Retinal pigment epithelial cell (primary cell): ENCODE data around the gene SPPL3.

Experiments
- DNase-seq: peaks from one replicate; pipeline ENCODE4 v3.0.0-alpha.2; 2010; ENCODE audit warnings: low read depth
- H3K4me3 ChIP-seq: 2 replicates; pipeline ENCODE4 v1.5.1; 2011; ENCODE audit warnings: mild to moderate bottlenecking, low read length, control low read depth, moderate library complexity
- TF ChIP-seq, protein P1 (sequence below): conservative IDR thresholded peaks from 2 replicates; pipeline ENCODE4 v1.5.1; 2011; ENCODE audit warnings: low read depth, low read length, control low read depth, inconsistent platforms

The SPPL3 gene

DNA sequence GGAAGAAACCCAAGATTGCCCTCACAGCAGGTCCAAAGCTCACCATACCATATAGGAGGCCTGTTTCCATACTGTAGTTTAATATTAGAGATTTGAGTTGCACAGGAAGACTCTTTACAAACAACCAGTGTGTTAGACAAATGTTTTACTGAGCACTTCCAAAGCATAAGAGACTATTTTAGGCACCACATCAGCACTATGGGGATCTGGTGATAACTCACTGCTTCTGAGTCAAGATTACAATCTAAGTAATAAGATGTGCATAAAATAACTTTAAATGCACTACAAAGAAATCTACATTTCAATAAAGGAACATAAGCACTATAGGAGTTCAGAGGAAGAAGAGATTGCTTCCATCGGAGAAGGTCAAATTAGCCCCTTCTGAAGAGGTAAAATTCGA is 71.4 kb downstream of the SPPL3 start:
- no peak for DNase-seq
- TF ChIP-seq, protein P1, sequence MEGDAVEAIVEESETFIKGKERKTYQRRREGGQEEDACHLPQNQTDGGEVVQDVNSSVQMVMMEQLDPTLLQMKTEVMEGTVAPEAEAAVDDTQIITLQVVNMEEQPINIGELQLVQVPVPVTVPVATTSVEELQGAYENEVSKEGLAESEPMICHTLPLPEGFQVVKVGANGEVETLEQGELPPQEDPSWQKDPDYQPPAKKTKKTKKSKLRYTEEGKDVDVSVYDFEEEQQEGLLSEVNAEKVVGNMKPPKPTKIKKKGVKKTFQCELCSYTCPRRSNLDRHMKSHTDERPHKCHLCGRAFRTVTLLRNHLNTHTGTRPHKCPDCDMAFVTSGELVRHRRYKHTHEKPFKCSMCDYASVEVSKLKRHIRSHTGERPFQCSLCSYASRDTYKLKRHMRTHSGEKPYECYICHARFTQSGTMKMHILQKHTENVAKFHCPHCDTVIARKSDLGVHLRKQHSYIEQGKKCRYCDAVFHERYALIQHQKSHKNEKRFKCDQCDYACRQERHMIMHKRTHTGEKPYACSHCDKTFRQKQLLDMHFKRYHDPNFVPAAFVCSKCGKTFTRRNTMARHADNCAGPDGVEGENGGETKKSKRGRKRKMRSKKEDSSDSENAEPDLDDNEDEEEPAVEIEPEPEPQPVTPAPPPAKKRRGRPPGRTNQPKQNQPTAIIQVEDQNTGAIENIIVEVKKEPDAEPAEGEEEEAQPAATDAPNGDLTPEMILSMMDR, result no peak

DNA sequence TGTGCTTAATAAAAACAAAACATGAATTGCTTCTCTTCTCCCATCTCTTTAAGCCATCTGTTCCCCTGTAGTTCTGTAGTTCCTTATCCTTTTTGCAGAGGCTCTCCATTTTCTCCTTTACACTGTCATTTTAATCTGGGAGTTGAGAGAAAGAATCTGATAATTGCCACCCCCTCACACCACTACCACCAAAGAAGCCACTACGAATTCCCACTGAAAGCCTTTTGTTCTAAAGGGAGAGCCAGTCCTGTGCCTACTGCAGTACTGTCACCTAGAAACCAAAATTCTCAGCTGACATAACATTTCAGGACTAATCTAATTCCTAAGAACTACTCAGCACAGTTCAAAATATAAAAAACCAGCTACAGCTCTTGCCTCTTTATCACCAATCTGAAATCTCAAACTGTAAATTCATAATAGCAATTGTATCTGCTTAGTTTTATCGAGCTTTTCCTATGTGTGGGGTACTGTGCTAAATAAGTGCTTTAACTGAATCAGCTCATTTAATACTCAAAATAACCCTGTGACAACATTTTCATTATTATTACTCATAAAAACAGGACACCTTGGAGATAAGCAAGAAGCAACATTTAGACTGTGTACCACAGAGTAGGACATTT is 72.4 kb downstream of the SPPL3 start:
- DNase-seq, result no peak
- H3K4me3 ChIP-seq, result no peak overlapping the region
- TF ChIP-seq, protein P1, result no peak

More for the DNA sequence above, 71.4 kb downstream of the SPPL3 start:
- H3K4me3 ChIP-seq, result no peak overlapping the region

GRCh38 chr12:120830966-120831365 is 73.2 kb downstream of the SPPL3 start:
- DNase-seq, result no peak

GRCh38 chr12:120830052-120830940 is 73.9 kb downstream of the SPPL3 start:
- TF ChIP-seq, protein P1, result no peak
- no peak overlapping the region for H3K4me3 ChIP-seq
- DNase-seq, result no peak

More at GRCh38 chr12:120830966-120831365, 73.2 kb downstream of the SPPL3 start:
- no peak overlapping the region for H3K4me3 ChIP-seq
- TF ChIP-seq, protein P1, result no peak

DNA sequence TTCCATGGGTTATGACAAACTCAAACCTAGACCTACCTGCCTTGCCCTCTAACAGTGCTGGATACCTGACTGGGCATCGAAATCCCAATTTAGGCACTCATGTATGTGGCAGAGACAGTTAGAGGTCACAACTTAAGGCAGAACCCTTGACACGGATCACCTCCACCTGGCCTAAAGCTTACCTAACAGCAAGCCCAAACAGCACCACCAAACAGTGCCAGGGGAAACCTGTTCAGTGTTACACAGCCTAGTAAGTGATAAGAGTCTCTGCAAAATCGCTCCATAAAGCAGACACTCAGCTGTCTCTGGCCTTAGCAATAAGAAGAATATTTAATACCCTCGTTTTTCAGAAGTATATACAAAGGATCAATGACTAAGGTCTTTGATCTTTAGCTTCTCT is 77.8 kb downstream of the SPPL3 start:
- no peak overlapping the region for H3K4me3 ChIP-seq
- DNase-seq, result no peak
- TF ChIP-seq, protein P1, result no peak

GRCh38 chr12:120825337-120825736 is 78.8 kb downstream of the SPPL3 start:
- TF ChIP-seq, protein P1, result no peak
- DNase-seq, result no peak

More at GRCh38 chr12:120825337-120825736, 78.8 kb downstream of the SPPL3 start:
- H3K4me3 ChIP-seq, result no peak overlapping the region
